Cerebellar cortex (tissue), 1 donor: ENCODE measurements around the gene PLEKHG7.

ENCODE experiments used
- DNase-seq: peaks from one replicate; pipeline ENCODE4 v3.0.0-alpha.2; 2015; ENCODE audit warnings: low spot score

Gene PLEKHG7

DNA sequence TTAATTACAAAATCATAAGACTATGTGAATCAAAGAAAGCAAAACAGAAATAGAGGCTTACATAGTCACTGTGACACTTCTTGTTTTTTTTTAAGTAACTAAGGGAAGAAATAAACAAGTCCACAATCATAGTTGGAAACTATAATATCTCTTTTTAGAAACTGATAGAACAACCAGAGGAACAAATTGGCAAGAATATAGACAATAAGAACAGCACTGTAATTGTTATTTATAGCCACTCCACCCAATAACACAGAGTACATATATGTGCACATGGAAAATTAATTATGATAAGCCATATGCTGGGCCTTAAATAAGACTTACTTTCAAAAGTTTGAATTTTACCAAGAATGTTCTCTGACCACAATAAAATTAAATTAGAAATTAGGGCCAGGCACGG is 101.1 kb downstream of the PLEKHG7 start:
- DNase-seq = no peak

DNA sequence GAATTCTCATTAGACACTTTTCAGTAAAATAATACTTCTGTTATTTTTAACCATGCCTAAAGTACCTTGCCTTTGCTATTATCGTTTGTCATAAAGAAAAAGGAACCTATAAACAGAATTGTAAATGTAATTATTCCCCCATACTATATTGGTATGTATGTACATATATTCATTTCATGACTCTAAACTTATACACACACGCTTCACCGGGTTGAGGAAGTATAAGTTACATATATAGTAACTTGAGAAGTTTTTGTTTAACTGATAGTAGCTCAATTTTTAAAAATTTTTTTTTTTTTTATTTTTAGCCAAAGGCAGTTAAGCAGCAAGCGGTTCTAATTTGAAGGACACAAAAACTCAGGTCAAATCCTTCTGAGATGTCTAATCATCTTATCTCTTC is 107.6 kb downstream of the PLEKHG7 start:
- DNase-seq = no peak

DNA sequence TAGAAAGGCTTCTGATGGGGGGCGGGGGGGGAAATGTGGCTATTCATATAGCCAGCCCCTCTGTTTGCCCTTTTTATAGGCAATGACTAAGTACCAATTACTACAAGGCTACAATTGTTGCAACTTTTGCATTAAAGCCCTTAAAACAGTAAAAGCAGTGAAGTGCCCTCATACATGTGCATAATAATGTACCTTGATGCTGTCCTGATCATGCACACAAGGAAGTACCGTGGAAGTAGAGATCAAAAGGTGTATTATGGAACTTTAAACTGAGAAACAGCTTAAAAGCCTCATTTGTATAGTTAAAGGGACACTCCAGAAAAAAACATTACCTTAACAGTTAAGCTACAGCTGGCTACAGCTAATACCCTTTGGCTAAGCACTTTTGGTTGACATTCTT is 111.8 kb downstream of the PLEKHG7 start:
- no peak for DNase-seq

DNA sequence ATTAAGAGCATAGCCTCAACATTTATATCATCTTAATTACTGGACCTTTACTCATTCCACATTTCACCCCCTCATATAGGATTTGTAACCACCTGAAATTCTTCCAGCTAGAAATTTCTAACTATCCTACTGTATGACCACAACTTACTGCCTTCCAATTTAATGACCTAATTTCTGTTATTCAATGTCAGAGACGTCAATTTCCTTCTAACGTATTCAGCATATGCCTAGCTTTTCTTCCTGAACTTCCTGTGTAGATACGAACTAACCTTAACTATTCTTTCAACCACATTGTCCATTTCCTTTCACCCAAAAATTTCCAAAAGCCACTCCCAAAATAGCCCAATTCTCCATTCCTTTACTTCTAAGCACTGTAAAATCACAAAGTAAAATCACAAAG is 118.4 kb downstream of the PLEKHG7 start:
- DNase-seq = no peak
